Gastrocnemius medialis (tissue), 4 donors: ENCODE measurements around the gene SLC17A7. TPM values are rescaled to one million over a fixed set of nuclear protein-coding genes. Genes with fewer than 3 reads are reported as not detected.

Source experiments
- ATAC-seq, 2 donors: fragments of 150-250 bp; one replicate each; pipeline ENCODE4 v1.9.1; 2016
- DNase-seq, 2 donors: peaks; one replicate each; pipeline ENCODE4 v3.0.0-alpha.2; 2019
- H3K27ac ChIP-seq, 4 donors: fragments of 200-600 bp; sonication (generic); 1 replicate in 1 of 4; 2 replicates in 3 of 4; pipeline ENCODE4 v1.5.1; 2016 to 2018; ENCODE audit warnings: mild to moderate bottlenecking in 2 of 4, moderate library complexity in 1 of 4
- H3K27me3 ChIP-seq, 3 donors: fragments of 200-600 bp; sonication (generic) in 2 of 3; 1 replicate in 1 of 3; 2 replicates in 2 of 3; pipeline versions ENCODE4 v1.5.1 to v1.6.0; 2016 to 2019; ENCODE audit warnings: mild to moderate bottlenecking in 1 of 3, moderate library complexity in 1 of 3
- H3K36me3 ChIP-seq, 2 donors: fragments of 200-600 bp; sonication (generic) in 1 of 2; one replicate each; pipeline ENCODE4 v1.5.1; 2017 to 2018
- H3K4me1 ChIP-seq, 2 donors: fragments of 200-600 bp; sonication (generic) in 1 of 2; one replicate each; pipeline ENCODE4 v1.5.1; 2016 to 2017; ENCODE audit warnings: mild to moderate bottlenecking in 2 of 2
- H3K4me3 ChIP-seq, 4 donors: fragments of 200-600 bp; sonication (generic) in 3 of 4; 1 replicate in 1 of 4; 2 replicates in 3 of 4; pipeline ENCODE4 v1.5.1; 2016 to 2019; ENCODE audit warnings: mild to moderate bottlenecking in 2 of 4
- H3K9me3 ChIP-seq, 3 donors: fragments of 200-600 bp; sonication (generic) in 2 of 3; 1 replicate in 1 of 3; 2 replicates in 2 of 3; pipeline ENCODE4 v1.5.1; 2016 to 2019
- POLR2A ChIP-seq, 2 donors: fragments of 450-650 bp; IDR thresholded peaks; one replicate each; pipeline ENCODE4 v1.6.1; 2017; ENCODE audit warnings: antibody characterized with exemption in 2 of 2, mild to moderate bottlenecking in 2 of 2, moderate library complexity in 2 of 2
- in situ Hi-C, 4 donors: fragments of 200-750 bp; cut with MboI; loops; one replicate each; pipeline versions ENCODE4 v1.15.0 to v1.8.0; 2017; ENCODE audit warnings: low sequenced_read_pairs in 4 of 4
- intact Hi-C: fragments of 100-400 bp; cut with DNase I; formaldehyde crosslinking; loops from one replicate; pipeline ENCODE4 v1.15.1; 2023; ENCODE audit warnings: low total_unique reads
- total RNA-seq, 4 donors: library from RNA; depleted of rRNA; stranded (reverse); fragments of >200 nt; gene quantifications; one replicate each; pipeline versions ENCODE4 v1.1.0 to v1.2.3, GENCODE V29; 2016
- TF ChIP-seq, protein P1 (sequence below), 5 experiments: fragments of 450-650 bp in 3 of 5; fragments of 200-600 bp in 2 of 5; sonication (generic) in 2 of 5; IDR thresholded peaks in 4 of 5; conservative IDR thresholded peaks in 1 of 5; 1 replicate in 4 of 5; 2 replicates in 1 of 5; pipeline ENCODE4 v1.5.1; 2016 to 2019; ENCODE audit warnings: antibody characterized with exemption in 5 of 5, mild to moderate bottlenecking in 3 of 5, moderate library complexity in 3 of 5

Gene SLC17A7
- total RNA-seq, 4 donors from 2014 or later, result 0.24 to 1.6 (median 0.33) TPM

DNA sequence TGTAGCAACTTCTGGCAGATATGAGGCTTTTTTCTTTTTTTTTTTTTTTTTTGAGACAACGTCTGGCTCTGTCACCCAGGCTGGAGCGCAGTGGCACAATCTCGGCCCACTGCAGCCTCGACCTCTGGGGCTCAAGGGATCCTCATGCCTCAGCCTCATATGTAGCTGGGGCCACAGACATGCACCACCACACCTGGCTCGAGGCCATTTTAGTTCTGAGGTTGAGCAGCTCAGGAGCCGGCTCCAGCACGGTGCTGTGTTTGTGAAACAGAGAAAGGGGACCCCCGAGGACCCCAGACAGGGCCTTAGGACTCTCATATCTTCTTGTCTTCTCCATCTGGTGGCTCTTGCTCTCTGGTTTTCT is 29.3 kb upstream of the SLC17A7 start:
- in situ Hi-C loops, result no loop called here
- H3K4me3 ChIP-seq, result no peak overlapping the region
- ATAC-seq (no peak), DNase-seq (no peak)
- H3K36me3 ChIP-seq, result no peaks in the 10 kb centered on the region
- H3K9me3 ChIP-seq, result no peaks in the 10 kb centered on the region
- intact Hi-C loops, result no loop called here
- TF ChIP-seq POLR2A (IDR thresholded peaks at IDR 0.05), result no peak
- TF ChIP-seq, protein P1, sequence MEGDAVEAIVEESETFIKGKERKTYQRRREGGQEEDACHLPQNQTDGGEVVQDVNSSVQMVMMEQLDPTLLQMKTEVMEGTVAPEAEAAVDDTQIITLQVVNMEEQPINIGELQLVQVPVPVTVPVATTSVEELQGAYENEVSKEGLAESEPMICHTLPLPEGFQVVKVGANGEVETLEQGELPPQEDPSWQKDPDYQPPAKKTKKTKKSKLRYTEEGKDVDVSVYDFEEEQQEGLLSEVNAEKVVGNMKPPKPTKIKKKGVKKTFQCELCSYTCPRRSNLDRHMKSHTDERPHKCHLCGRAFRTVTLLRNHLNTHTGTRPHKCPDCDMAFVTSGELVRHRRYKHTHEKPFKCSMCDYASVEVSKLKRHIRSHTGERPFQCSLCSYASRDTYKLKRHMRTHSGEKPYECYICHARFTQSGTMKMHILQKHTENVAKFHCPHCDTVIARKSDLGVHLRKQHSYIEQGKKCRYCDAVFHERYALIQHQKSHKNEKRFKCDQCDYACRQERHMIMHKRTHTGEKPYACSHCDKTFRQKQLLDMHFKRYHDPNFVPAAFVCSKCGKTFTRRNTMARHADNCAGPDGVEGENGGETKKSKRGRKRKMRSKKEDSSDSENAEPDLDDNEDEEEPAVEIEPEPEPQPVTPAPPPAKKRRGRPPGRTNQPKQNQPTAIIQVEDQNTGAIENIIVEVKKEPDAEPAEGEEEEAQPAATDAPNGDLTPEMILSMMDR (IDR thresholded peaks at IDR 0.05 in 4 of 5, conservative IDR thresholded peaks at IDR 0.05 in 1 of 5), result no peak
- H3K4me1 ChIP-seq, result peaks cover 0 to 11% of the 10 kb centered on the region in 2 donors
- no peaks in the 10 kb centered on the region for H3K27me3 ChIP-seq
- peak overlapping the region in 1 of 4 donors; percentile 41 for H3K27ac ChIP-seq

DNA sequence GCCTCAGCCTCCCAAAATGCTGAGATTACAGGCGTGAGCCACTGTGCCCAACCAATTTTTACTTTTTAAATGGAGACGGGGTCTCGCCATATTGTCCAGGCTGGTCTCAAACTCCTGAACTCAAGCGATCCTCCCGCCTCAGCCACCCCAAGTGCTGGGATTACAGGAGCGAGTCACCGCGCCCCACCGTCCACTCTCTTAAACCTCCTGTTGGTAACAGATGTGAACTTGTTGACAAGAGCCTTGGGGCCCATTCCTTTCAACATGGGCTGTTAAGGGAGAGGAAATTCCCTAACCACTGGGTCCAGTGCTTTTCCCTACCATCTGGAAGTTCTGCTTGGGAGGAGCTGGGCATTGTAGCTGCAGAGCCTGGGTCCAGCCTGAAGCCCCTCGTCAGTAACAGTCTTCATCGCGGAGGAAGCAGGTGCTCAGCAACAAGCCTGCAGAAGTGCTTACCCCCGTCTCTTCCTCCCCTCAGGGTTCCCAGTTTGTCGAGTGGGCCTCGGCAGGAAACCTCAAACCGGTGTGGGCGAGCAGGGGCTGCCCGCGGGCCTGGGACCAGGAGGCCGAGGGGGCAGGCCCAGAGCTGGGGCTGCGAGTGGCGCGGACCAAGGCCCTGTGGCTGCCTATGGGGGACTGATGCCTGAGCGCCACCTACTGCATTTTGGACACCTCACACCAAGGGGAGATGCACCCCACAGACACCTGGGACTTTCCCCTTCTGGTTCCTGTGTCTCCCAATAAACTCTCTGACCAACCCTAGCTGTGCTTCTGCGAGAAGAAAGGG is 28.7 kb upstream of the SLC17A7 start:
- no peak for TF ChIP-seq POLR2A (IDR thresholded peaks at IDR 0.05)
- TF ChIP-seq, protein P1 (IDR thresholded peaks at IDR 0.05 in 4 of 5, conservative IDR thresholded peaks at IDR 0.05 in 1 of 5), result no peak
- ATAC-seq (no peak), DNase-seq (no peak)
- Histone ChIP-seq H3K4me1 (peaks cover 0 to 11% of the 10 kb centered on the region in 2 donors), H3K27ac (peak overlapping the region; percentile 41 to 72 (median 56)), H3K9me3 (no peaks in the 10 kb centered on the region), H3K36me3 (no peaks in the 10 kb centered on the region), H3K4me3 (no peak overlapping the region), H3K27me3 (no peaks in the 10 kb centered on the region)
- intact Hi-C loops (no loop called here), in situ Hi-C loops (no loop called here)

DNA sequence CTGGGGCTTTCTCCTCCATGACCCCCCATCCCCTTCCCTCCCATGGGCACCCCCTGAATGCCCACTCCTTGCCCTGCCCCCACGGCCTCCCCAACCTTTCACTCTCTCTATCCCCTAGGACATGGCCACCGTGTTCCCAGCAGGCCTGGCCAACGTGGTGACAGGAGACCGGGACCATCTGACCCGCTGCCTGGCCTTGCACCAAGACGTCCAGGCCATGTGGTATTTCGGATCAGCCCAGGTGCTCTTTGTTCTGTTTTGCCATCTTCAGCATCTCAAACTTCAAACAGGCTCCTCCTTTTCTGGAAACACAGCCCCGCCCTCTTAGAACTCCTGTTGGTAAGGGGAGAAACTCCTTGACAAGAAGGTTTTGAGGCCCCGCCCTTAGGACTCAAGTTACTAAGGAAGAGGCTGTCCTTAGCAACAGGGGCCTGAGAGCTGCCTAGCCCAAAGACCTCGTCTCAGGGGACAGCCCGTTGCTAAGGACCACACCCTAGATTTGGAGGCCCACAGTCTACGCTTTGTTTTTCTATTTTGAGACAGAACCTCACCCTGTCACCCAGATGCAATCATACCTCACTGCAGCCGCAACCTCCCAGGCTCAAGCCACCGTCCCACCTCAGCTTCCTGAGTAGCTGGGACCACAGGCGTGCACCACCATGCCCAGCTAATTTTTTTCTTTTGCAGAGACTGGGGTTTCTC is 27.6 kb upstream of the SLC17A7 start:
- Histone ChIP-seq H3K9me3 (no peaks in the 10 kb centered on the region), H3K27me3 (no peaks in the 10 kb centered on the region), H3K27ac (peak overlapping the region; percentile 56 to 72 (median 66)), H3K36me3 (no peaks in the 10 kb centered on the region), H3K4me3 (no peak overlapping the region), H3K4me1 (peaks cover 0 to 11% of the 10 kb centered on the region in 2 donors)
- DNase-seq (peak; percentile 51 to 88), ATAC-seq (peak; percentile 71 to 88)
- TF ChIP-seq, protein P1 (IDR thresholded peaks at IDR 0.05 in 4 of 5, conservative IDR thresholded peaks at IDR 0.05 in 1 of 5), result no peak
- TF ChIP-seq POLR2A (IDR thresholded peaks at IDR 0.05), result no peak
- in situ Hi-C loops (no loop called here), intact Hi-C loops (no loop called here)

DNA sequence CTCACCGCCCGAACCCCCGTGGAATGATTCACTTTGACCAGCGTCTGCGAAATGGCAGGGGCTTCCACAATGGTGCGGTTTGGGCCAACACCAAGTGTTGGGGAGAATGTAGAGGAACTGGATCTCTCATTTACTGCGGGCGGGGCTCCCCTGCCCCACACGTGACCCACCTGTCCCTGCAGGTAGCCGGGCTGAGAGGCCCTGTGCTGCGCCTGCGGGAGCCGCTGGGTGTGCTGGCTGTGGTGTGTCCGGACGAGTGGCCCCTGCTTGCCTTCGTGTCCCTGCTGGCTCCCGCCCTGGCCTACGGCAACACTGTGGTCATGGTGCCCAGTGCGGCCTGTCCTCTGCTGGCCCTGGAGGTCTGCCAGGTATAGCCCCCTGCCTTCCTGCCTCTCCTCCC is 26.9 kb upstream of the SLC17A7 start:
- no peaks in the 10 kb centered on the region for H3K9me3 ChIP-seq
- H3K27me3 ChIP-seq, result no peaks in the 10 kb centered on the region
- peaks cover 0 to 4% of the 10 kb centered on the region in 2 donors for H3K4me1 ChIP-seq
- ATAC-seq (no peak), DNase-seq (no peak)
- H3K27ac ChIP-seq, result peak overlapping the region; percentile 56 to 72 (median 64)
- no peaks in the 10 kb centered on the region for H3K36me3 ChIP-seq
- TF ChIP-seq, protein P1 (IDR thresholded peaks at IDR 0.05 in 4 of 5, conservative IDR thresholded peaks at IDR 0.05 in 1 of 5), result no peak
- no peak for TF ChIP-seq POLR2A (IDR thresholded peaks at IDR 0.05)
- no peak overlapping the region for H3K4me3 ChIP-seq
- intact Hi-C loops, result no loop called here
- in situ Hi-C loops, result no loop called here
